Left ventricle myocardium inferior (tissue), 1 donor: ENCODE measurements around the gene L2HGDH. TPM values are rescaled to one million over a fixed set of nuclear protein-coding genes. Genes with fewer than 3 reads are reported as not detected.

ENCODE experiments used
- DNase-seq: peaks from one replicate; pipeline ENCODE4 v3.0.0-alpha.2; 2020
- H3K27ac ChIP-seq: fragments of 200-600 bp; replicated peaks from 2 replicates; pipeline ENCODE4 v1.8.0; 2021
- H3K27me3 ChIP-seq: fragments of 200-600 bp; 2 replicates; pipeline ENCODE4 v1.8.0; 2021; ENCODE audit warnings: low read depth
- H3K36me3 ChIP-seq: fragments of 200-600 bp; 2 replicates; pipeline ENCODE4 v1.8.0; 2021
- H3K4me1 ChIP-seq: fragments of 200-600 bp; 2 replicates; pipeline ENCODE4 v1.8.0; 2021
- H3K4me3 ChIP-seq: fragments of 200-600 bp; 2 replicates; pipeline ENCODE4 v1.8.0; 2021; ENCODE audit warnings: mild to moderate bottlenecking, moderate library complexity
- H3K9me3 ChIP-seq: fragments of 200-600 bp; replicated peaks from 2 replicates; pipeline ENCODE4 v1.8.0; 2021
- intact Hi-C: fragments of 100-400 bp; cut with micrococcal nuclease; formaldehyde crosslinking; loops from one replicate; pipeline ENCODE4 v1.11.0; 2022
- total RNA-seq: library from RNA; stranded (reverse); fragmentation: NEBNext Ultra II Directional; extraction: Animal tissue kit (Norgen Biotek cat#: 25700); gene quantifications from one replicate; pipeline ENCODE4 v1.2.1, GENCODE V29; 2021
- TF ChIP-seq, protein P1 (sequence below): fragments of 200-600 bp; IDR thresholded peaks from 2 replicates; pipeline ENCODE4 v1.8.0; 2021; ENCODE audit warnings: antibody characterized with exemption, mild to moderate bottlenecking, borderline replicate concordance
- donor health status: DM: no; HTN: yes; CAD: no; lungs with severe emphysema.

Gene L2HGDH
- total RNA-seq, 1 donor from 2014 or later = 11.3 TPM

DNA sequence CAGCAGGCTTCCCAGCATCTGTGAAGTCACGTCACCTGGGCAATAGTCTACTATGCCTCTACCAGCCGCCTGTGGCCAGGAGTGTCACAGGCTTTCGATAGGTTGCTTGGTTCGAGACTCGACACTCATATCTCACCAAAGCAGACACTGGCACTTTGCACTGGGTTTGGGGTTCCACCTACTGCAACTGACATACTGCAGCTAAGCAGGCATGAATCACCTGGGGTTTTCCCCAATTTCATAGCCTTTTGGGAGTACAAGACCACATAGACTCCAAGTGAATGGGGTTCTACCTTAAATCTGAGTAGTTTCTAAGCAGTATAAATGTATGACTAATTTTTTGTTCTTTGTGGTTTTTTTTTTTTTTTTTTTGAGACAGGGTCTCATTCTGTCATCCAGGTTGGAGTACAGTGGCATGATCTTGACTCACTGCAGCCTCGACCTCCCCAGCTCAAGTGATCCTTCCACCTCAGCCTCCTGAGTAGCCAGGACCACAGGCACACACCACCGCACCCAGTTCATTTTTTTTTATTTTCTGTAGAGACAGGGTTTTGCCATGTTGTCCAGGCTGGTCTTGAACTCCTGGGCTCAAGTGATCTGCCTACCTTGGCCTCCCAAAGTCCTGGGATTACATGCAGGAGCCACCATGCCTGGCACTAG lies 32.2 kb upstream of the L2HGDH start:
- no peaks in the 10 kb centered on the region for H3K27me3 ChIP-seq
- peaks cover 45% of the 10 kb centered on the region for H3K4me1 ChIP-seq
- intact Hi-C loops = no loop called here
- H3K27ac ChIP-seq = peak overlapping the region; percentile 77
- TF ChIP-seq, protein P1, sequence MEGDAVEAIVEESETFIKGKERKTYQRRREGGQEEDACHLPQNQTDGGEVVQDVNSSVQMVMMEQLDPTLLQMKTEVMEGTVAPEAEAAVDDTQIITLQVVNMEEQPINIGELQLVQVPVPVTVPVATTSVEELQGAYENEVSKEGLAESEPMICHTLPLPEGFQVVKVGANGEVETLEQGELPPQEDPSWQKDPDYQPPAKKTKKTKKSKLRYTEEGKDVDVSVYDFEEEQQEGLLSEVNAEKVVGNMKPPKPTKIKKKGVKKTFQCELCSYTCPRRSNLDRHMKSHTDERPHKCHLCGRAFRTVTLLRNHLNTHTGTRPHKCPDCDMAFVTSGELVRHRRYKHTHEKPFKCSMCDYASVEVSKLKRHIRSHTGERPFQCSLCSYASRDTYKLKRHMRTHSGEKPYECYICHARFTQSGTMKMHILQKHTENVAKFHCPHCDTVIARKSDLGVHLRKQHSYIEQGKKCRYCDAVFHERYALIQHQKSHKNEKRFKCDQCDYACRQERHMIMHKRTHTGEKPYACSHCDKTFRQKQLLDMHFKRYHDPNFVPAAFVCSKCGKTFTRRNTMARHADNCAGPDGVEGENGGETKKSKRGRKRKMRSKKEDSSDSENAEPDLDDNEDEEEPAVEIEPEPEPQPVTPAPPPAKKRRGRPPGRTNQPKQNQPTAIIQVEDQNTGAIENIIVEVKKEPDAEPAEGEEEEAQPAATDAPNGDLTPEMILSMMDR = no peak
- DNase-seq = no peak
- H3K36me3 ChIP-seq = no peaks in the 10 kb centered on the region
- no peaks in the 10 kb centered on the region for H3K9me3 ChIP-seq
- H3K4me3 ChIP-seq = no peak overlapping the region

DNA sequence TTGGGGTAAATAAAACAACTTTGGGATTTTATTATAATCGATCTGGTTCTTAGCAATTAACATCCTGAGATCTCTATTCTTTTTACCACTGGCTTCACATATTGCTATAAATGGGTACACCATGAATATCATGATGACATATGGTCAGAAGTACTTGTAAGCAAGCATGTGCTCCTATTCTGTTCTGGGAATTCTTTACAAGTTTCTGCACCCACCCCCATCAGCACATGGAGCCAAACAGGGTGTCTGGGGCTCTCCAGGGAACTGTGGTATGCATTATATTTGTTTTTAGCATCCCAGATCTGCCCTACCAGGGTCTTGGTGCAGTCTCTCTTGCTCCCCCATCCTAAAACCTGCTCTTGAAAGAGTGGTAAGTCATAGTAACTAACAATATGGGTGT lies 31.4 kb upstream of the L2HGDH start:
- Histone ChIP-seq H3K27ac (peak overlapping the region; percentile 77), H3K9me3 (no peaks in the 10 kb centered on the region), H3K36me3 (no peaks in the 10 kb centered on the region), H3K4me3 (no peak overlapping the region), H3K4me1 (peaks cover 45% of the 10 kb centered on the region), H3K27me3 (no peaks in the 10 kb centered on the region)
- DNase-seq = no peak
- TF ChIP-seq, protein P1 = no peak
- intact Hi-C loops = no loop called here

DNA sequence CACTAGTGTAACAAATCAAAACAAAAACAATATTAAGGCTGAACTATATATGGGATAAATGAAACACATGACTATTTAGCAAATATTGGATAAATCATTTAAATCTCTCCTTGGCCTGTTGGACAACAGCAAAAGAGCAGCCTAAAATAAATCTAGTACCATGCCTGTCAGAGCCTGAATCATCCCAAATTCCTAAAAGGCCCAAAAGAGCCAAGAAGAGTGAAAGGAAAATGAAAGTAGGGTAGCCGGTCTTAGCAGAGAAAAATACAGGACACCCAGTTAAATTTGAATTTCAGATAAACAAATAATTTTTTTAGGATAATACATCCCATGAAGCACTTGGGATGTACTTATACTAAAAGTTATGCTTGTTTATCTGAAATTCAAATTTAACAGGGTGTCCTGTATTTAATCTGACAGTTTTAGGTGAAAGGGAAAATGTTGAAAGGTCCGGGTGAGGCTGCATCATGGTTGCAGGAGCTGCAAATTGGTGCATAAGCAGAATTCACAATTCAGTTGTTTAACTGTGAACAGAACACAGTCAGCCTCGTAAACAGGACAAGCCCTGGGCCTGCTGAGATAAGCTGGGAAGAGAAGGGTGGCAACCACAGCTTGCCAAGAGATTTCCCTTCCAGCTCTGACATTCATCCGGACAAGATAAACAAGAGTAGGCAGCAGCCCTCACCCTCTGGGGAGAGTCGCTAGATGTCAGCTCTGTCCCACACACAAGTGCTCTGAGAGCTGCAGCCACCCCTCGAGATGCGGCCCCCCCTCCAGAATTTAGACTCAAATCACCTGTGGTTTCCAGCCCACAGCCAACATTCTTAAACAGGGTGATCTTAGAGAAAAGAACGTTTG lies 30.4 kb upstream of the L2HGDH start:
- intact Hi-C loops = no loop called here
- H3K4me3 ChIP-seq = peak overlapping the region; percentile 47
- H3K4me1 ChIP-seq = peaks cover 37% of the 10 kb centered on the region
- peak overlapping the region; percentile 77 for H3K27ac ChIP-seq
- TF ChIP-seq, protein P1 = peak; percentile 52
- H3K27me3 ChIP-seq = no peaks in the 10 kb centered on the region
- H3K36me3 ChIP-seq = no peaks in the 10 kb centered on the region
- DNase-seq = peak; percentile 51
- no peaks in the 10 kb centered on the region for H3K9me3 ChIP-seq

- no peaks in the 10 kb centered on the region for H3K9me3 ChIP-seq
- no peaks in the 10 kb centered on the region for H3K27me3 ChIP-seq
- DNase-seq = no peak
- TF ChIP-seq, protein P1 = no peak
- peaks cover 40% of the 10 kb centered on the region for H3K4me1 ChIP-seq
- H3K27ac ChIP-seq = no peak overlapping the region
- H3K36me3 ChIP-seq = no peaks in the 10 kb centered on the region
- intact Hi-C loops = no loop called here
- no peak overlapping the region for H3K4me3 ChIP-seq
Observed at GRCh38 chr14:50340963-50341362, 28.9 kb upstream of the L2HGDH start.

- Histone ChIP-seq H3K27me3 (no peaks in the 10 kb centered on the region), H3K27ac (no peak overlapping the region), H3K4me1 (peaks cover 47% of the 10 kb centered on the region), H3K36me3 (no peaks in the 10 kb centered on the region), H3K9me3 (no peaks in the 10 kb centered on the region), H3K4me3 (no peak overlapping the region)
- TF ChIP-seq, protein P1 = no peak
- DNase-seq = no peak
- intact Hi-C loops = no loop called here
Observed at GRCh38 chr14:50340045-50340444, 28.0 kb upstream of the L2HGDH start.
